ENCODE data around the gene TMEM88.
"Not testable (repeated sequence)": the region's sequence is repeated elsewhere in the genome, so short reads cannot be mapped to it uniquely, and the experiment has no call there.

The TMEM88 gene

GRCh38 chr17:7854851-7855659, at the start of gene TMEM88:
TMEM88 (plus strand) TSS chr17:7855066; CDS start chr17:7855075, 9 bp downstream.
- no peak for DNase-seq

GRCh38 chr17:7806587-7806986, 48.3 kb upstream of the TMEM88 start:
- DNase-seq: no peak

- DNase-seq: no peak
Observed at GRCh38 chr17:7807206-7807605, 47.7 kb upstream of the TMEM88 start.

- DNase-seq: no peak
Observed at GRCh38 chr17:7809086-7809790, 45.6 kb upstream of the TMEM88 start.

GRCh38 chr17:7809791-7810343, 45.0 kb upstream of the TMEM88 start:
- DNase-seq: not testable (repeated sequence)

GRCh38 chr17:7811251-7811650, 43.6 kb upstream of the TMEM88 start:
- DNase-seq: no peak

- no peak for DNase-seq
Observed at GRCh38 chr17:7814969-7815368, 39.9 kb upstream of the TMEM88 start.

GRCh38 chr17:7816926-7817642, 37.8 kb upstream of the TMEM88 start:
- no peak for DNase-seq

GRCh38 chr17:7817643-7817964, 37.3 kb upstream of the TMEM88 start:
- DNase-seq: no peak

- DNase-seq: no peak
Observed at GRCh38 chr17:7818026-7818425, 36.8 kb upstream of the TMEM88 start.

GRCh38 chr17:7818746-7819645, 35.9 kb upstream of the TMEM88 start:
- no peak for DNase-seq

- no peak for DNase-seq
Observed at GRCh38 chr17:7820231-7820630, 34.6 kb upstream of the TMEM88 start.

- no peak for DNase-seq
Observed at GRCh38 chr17:7822126-7822525, 32.7 kb upstream of the TMEM88 start.

GRCh38 chr17:7823581-7824001, 31.3 kb upstream of the TMEM88 start:
- no peak for DNase-seq

GRCh38 chr17:7824021-7824924, 30.6 kb upstream of the TMEM88 start:
- DNase-seq: no peak

- peak in 1 of 2 donors; percentile 30 for DNase-seq
Observed at GRCh38 chr17:7825206-7825990, 29.5 kb upstream of the TMEM88 start.

GRCh38 chr17:7830616-7831015, 24.2 kb upstream of the TMEM88 start:
- DNase-seq: no peak

GRCh38 chr17:7831233-7831632, 23.6 kb upstream of the TMEM88 start:
- no peak for DNase-seq

- DNase-seq: no peak
Observed at GRCh38 chr17:7832431-7832830, 22.4 kb upstream of the TMEM88 start.

Data from hippocampal formation (tissue), 2 donors.